OCI-LY7 (cell line): ENCODE measurements around the gene SNX19.

Experiments
- CTCF ChIP-seq: fragments of 200-600 bp; sonication (generic); conservative IDR thresholded peaks from 2 replicates; pipeline ENCODE4 v1.5.1; 2014; ENCODE audit warnings: mild to moderate bottlenecking, antibody characterized with exemption, low read length, moderate library complexity, mixed read lengths
- EZH2phosphoT487 ChIP-seq: fragments of 200-600 bp; sonication (generic); IDR thresholded peaks from 2 replicates; pipeline ENCODE4 v1.6.1; 2018; ENCODE audit warnings: low read depth, borderline replicate concordance, mild to moderate bottlenecking, mixed run types, antibody characterized with exemption, low read length, moderate library complexity, mixed read lengths

GRCh38 chr11:130908061-130908460, 8.2 kb downstream of the SNX19 start:
- TF ChIP-seq CTCF (no peak), EZH2phosphoT487 (no peak)
